ENCODE measurements around the gene CASR. TPM values are rescaled to one million over a fixed set of nuclear protein-coding genes. Genes with fewer than 3 reads are reported as not detected.

Gene CASR
- total RNA-seq, 3 donors from 2014 or later (not counting 1 experiment from before 2014, with no cell fraction given) = 0.10 TPM; not detected in 2

DNA sequence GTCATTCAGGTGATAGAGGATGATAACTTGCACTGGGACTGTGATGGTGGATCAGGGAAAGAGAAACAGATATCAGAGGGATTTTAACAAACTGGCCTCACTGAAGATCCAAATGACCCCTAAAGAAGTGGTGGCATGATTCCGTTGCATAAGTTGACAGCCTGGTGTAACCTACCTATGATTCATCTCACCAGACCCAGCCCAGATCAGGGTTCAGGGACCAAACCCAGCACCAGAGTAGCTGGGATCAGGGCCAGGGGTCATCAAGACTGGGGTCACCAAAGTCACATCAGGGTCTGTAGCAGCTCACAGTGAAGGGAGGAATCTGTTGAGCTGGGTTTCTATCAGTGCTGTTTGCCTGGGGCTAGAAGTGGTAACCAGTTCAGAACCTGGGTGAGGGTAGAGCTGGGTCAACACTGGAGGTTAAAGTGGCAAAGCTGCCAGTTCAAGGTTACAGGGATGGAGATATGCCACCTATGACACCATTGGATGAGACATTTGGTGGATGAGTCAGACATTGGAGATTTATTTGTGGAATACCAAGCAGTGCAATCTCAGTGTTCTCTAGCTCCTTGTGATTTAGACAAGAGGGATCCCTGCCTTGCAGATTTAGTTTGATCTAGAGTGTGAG, 35.9 kb downstream of the CASR start:
- intact Hi-C loops (cut with micrococcal nuclease) = no loop called here
- Mint-ChIP-seq H3K27me3 (ENCODE audit: low read depth in 2 of 2) (peaks cover 24 to 42% of the 10 kb centered on the region in 2 donors), H3K9me3 (peaks cover 0 to 3% of the 10 kb centered on the region in 2 donors), H3K36me3 (no peaks in the 10 kb centered on the region), H3K27ac (no peak overlapping the region), H3K4me1 (no peaks in the 10 kb centered on the region), H3K4me3 (no peak overlapping the region)
- DNase-seq (no peak), ATAC-seq (no peak)
- Histone ChIP-seq H3K27ac (ENCODE audit: low read length) (no peak overlapping the region), H3K9me3 (ENCODE audit: control insufficient read depth, insufficient read depth, low read length) (no peaks in the 10 kb centered on the region), H3K4me3 (ENCODE audit: low read length) (no peak overlapping the region), H3K4me1 (ENCODE audit: control insufficient read depth, insufficient read depth, low read length) (no peaks in the 10 kb centered on the region), H3K27me3 (ENCODE audit: control insufficient read depth, insufficient read depth, low read length) (peaks cover 2% of the 10 kb centered on the region), H3K36me3 (ENCODE audit: control insufficient read depth, insufficient read depth, low read length) (no peaks in the 10 kb centered on the region)
- TF ChIP-seq, protein P1, sequence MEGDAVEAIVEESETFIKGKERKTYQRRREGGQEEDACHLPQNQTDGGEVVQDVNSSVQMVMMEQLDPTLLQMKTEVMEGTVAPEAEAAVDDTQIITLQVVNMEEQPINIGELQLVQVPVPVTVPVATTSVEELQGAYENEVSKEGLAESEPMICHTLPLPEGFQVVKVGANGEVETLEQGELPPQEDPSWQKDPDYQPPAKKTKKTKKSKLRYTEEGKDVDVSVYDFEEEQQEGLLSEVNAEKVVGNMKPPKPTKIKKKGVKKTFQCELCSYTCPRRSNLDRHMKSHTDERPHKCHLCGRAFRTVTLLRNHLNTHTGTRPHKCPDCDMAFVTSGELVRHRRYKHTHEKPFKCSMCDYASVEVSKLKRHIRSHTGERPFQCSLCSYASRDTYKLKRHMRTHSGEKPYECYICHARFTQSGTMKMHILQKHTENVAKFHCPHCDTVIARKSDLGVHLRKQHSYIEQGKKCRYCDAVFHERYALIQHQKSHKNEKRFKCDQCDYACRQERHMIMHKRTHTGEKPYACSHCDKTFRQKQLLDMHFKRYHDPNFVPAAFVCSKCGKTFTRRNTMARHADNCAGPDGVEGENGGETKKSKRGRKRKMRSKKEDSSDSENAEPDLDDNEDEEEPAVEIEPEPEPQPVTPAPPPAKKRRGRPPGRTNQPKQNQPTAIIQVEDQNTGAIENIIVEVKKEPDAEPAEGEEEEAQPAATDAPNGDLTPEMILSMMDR (IDR thresholded peaks at IDR 0.05) = no peak
- WGBS (ENCODE audit: insufficient coverage) = 95% methylated on average over 1 of the region's 1 CpG

DNA sequence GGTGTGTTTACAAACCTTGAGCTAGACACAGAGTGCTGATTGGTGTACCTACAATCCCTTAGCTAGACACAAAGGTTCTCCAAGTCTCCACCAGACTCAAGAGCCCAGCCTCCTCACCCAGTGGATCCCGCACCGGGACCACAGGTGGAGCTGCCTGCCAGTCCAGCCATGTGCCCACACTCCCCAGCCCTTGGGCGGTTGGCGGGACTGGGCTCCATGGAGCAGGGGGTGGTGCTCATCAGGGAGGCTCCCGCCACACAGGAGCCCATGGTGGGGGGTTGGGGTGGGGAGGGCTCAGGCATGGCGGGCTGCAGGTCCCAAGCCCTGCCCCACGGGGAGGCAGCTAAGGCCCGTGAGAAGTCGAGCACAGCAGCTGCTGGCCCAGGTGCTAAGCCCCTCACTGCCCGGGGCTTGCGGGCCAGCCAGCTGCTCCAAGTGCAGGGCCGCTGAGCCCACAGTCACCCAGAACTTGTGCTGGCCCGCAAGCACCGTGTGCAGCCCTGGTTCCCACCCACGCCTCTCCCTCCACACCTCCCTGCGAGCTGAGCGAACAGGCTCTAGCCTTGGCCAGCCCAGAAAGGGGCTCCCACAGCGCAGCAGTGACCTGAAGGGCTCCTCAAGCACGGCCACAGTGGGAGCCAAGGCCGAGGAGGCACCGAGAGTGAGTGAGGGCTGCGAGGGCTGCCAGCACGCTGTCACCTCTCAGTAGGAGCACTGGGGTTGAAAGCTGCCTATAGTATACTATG, 43.7 kb downstream of the CASR start:
- H3K4me3 ChIP-seq (ENCODE audit: low read length) = no peak overlapping the region
- H3K4me3 Mint-ChIP-seq = no peak overlapping the region
- TF ChIP-seq, protein P1 (IDR thresholded peaks at IDR 0.05) = no peak
- no peak for ATAC-seq
- DNase-seq = no peak
- WGBS (ENCODE audit: insufficient coverage) = 95% methylated on average over 23 of the region's 23 CpGs
- H3K4me1 ChIP-seq (ENCODE audit: control insufficient read depth, insufficient read depth, low read length) = peaks cover 2% of the 10 kb centered on the region
- H3K9me3 ChIP-seq (ENCODE audit: control insufficient read depth, insufficient read depth, low read length) = no peaks in the 10 kb centered on the region
- H3K27me3 ChIP-seq (ENCODE audit: control insufficient read depth, insufficient read depth, low read length) = no peaks in the 10 kb centered on the region
- no peaks in the 10 kb centered on the region for H3K9me3 Mint-ChIP-seq
- H3K27ac ChIP-seq (ENCODE audit: low read length) = no peak overlapping the region
- intact Hi-C loops (cut with micrococcal nuclease) = no loop called here
- peaks cover 16 to 29% of the 10 kb centered on the region in 2 donors for H3K27me3 Mint-ChIP-seq (ENCODE audit: low read depth in 2 of 2)
- no peaks in the 10 kb centered on the region for H3K36me3 Mint-ChIP-seq
- no peak overlapping the region for H3K27ac Mint-ChIP-seq
- H3K4me1 Mint-ChIP-seq = peaks cover 3% of the 10 kb centered on the region in 2 donors
- H3K36me3 ChIP-seq (ENCODE audit: control insufficient read depth, insufficient read depth, low read length) = no peaks in the 10 kb centered on the region

DNA sequence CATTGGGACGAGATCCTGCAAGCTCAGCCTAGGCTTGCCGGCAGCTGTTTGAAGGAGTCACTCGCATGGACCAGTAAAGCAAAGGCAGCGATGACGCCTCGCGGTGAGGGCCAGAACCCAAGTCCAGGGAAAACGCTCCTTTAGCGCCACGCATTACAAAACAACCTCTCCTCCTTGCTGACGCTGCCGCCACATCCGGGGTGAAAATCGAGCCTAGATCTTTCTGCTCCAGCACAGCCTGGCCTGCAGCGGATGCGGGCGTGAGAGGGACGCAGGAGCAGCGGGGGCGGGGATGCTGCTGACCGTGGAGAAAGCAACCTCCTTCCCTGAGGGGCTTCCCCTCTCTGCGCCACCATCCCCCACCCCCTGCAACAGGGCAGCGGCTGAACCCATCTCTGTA, 46.7 kb downstream of the CASR start:
- WGBS (ENCODE audit: insufficient coverage) = 93% methylated on average over 20 of the region's 23 CpGs
- H3K4me1 ChIP-seq (ENCODE audit: control insufficient read depth, insufficient read depth, low read length) = peaks cover 21% of the 10 kb centered on the region
- Mint-ChIP-seq H3K9me3 (no peaks in the 10 kb centered on the region), H3K4me3 (no peak overlapping the region), H3K4me1 (peaks cover 13 to 15% of the 10 kb centered on the region in 2 donors), H3K27ac (no peak overlapping the region), H3K36me3 (no peaks in the 10 kb centered on the region), H3K27me3 (ENCODE audit: low read depth in 2 of 2) (peaks cover 9 to 13% of the 10 kb centered on the region in 2 donors)
- H3K36me3 ChIP-seq (ENCODE audit: control insufficient read depth, insufficient read depth, low read length) = no peaks in the 10 kb centered on the region
- no peaks in the 10 kb centered on the region for H3K27me3 ChIP-seq (ENCODE audit: control insufficient read depth, insufficient read depth, low read length)
- DNase-seq (no peak), ATAC-seq (no peak)
- intact Hi-C loops (cut with micrococcal nuclease) = no loop called here
- no peak overlapping the region for H3K27ac ChIP-seq (ENCODE audit: low read length)
- no peaks in the 10 kb centered on the region for H3K9me3 ChIP-seq (ENCODE audit: control insufficient read depth, insufficient read depth, low read length)
- TF ChIP-seq, protein P1 (IDR thresholded peaks at IDR 0.05) = no peak
- H3K4me3 ChIP-seq (ENCODE audit: low read length) = no peak overlapping the region

Measured in natural killer cell (primary cell).